Measurements from ENCODE around the gene CHURC1.

DNA sequence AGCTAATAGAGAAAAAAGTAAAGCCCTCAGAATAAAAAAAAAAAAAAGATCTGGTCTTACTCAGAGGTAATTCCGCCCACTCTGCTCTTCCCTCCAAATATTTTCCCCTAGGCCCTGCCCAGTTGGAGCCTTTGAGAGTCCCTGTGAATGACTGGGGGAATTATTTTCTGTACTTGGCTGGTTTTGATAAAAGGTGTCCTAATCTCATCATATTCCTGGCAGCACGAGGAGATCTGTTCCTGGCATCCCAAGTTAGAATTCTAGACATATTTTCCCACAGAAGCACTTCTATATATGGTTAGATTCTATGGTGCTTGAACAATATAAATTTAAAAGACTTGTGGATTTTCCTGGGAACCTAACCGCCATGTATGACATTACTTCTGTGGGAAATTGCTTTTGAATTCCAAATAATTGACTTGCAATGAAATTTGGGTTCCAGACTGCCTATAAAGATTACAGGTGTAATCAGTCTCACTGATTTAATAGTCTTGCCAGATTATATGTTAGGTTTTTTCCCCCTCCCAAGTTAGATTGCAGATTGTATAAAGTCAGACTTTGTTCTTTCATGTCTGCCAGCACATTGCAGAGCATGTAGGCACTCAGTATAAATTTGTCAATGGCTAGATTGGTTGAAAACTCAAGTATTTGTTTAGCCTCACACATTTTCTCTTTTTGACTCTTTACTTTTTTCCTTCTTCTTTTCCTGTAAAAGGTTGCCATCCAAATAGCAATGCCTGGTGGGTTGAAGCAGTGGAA lies 16.0 kb downstream of the CHURC1 start:
- TF ChIP-seq, protein P1, sequence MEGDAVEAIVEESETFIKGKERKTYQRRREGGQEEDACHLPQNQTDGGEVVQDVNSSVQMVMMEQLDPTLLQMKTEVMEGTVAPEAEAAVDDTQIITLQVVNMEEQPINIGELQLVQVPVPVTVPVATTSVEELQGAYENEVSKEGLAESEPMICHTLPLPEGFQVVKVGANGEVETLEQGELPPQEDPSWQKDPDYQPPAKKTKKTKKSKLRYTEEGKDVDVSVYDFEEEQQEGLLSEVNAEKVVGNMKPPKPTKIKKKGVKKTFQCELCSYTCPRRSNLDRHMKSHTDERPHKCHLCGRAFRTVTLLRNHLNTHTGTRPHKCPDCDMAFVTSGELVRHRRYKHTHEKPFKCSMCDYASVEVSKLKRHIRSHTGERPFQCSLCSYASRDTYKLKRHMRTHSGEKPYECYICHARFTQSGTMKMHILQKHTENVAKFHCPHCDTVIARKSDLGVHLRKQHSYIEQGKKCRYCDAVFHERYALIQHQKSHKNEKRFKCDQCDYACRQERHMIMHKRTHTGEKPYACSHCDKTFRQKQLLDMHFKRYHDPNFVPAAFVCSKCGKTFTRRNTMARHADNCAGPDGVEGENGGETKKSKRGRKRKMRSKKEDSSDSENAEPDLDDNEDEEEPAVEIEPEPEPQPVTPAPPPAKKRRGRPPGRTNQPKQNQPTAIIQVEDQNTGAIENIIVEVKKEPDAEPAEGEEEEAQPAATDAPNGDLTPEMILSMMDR (conservative IDR thresholded peaks at IDR 0.05 in 1 of 2, IDR thresholded peaks at IDR 0.05 in 1 of 2; ENCODE audit: extremely low read depth in 1 of 2, insufficient read depth in 1 of 2, low read depth in 1 of 2, low read length in 2 of 2), result no peak
- no peak for TF ChIP-seq EZH2 (IDR thresholded peaks at IDR 0.05; ENCODE audit: borderline replicate concordance, low read length)
